ENCODE results near the gene PRUNE2.

PRUNE2 gene

DNA sequence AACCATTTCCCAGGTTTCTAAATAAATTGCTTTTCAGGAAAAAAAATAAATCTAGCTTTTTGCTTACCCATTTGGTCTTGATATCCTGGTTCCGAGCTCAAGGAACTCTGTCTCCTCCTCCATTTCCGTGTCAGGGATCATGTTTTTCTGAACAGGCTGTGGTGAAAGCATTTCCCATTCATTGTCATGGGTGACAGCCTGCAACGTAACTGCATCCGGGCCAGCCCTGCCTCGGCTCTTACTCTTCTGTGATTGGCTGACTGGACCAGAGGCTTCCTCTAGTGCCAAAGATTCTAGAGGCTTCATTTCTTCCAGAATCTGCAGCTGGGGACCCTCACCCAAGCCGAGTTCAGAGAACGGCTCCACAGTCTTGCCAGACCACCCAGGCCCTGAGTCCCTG lies 202.6 kb downstream of the PRUNE2 start:
- no peak overlapping the region for H3K4me3 ChIP-seq (ENCODE audit: low read depth, low read length)
- H3K27ac ChIP-seq: no peak overlapping the region
- H3K36me3 ChIP-seq (replicated peaks): no peaks in the 10 kb centered on the region
- no peak for DNase-seq
- in situ Hi-C loops (cut with HindIII; ENCODE audit: low pct_ligation_motif_present, low sequenced_read_pairs): no loop called here
- H3K27me3 ChIP-seq (replicated peaks): peaks cover 5% of the 10 kb centered on the region
- TF ChIP-seq, protein P1, sequence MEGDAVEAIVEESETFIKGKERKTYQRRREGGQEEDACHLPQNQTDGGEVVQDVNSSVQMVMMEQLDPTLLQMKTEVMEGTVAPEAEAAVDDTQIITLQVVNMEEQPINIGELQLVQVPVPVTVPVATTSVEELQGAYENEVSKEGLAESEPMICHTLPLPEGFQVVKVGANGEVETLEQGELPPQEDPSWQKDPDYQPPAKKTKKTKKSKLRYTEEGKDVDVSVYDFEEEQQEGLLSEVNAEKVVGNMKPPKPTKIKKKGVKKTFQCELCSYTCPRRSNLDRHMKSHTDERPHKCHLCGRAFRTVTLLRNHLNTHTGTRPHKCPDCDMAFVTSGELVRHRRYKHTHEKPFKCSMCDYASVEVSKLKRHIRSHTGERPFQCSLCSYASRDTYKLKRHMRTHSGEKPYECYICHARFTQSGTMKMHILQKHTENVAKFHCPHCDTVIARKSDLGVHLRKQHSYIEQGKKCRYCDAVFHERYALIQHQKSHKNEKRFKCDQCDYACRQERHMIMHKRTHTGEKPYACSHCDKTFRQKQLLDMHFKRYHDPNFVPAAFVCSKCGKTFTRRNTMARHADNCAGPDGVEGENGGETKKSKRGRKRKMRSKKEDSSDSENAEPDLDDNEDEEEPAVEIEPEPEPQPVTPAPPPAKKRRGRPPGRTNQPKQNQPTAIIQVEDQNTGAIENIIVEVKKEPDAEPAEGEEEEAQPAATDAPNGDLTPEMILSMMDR (IDR thresholded peaks at IDR 0.05; ENCODE audit: low read depth, low read length, missing control alignments): no peak

DNA sequence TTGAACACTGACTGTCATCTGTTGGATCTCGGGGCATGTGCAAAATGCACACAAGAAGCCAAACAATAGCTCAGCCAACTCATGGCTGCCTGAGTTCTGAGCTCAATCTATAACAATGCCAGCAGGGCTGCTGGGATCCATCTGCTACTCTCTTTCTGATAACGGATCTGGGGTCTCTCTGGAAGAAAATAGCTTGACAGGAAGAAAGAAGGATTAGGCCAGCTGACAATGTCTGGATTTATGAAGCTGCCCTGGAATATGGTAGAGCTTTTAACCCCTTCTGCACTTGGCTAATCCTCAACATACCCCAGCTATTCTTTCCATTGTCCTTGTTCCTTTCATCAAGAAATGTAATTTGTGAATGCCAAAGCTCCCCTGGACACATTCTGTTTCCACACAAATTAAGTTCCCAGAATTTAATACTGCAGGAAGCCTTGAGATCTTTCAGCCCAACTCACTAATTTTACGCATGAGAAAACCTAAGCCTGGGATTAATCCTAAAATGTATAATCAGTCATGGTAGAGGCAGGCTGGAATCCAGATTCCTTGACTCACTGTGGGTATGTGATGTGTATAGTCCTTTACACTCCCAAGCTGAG lies 204.4 kb downstream of the PRUNE2 start:
- Histone ChIP-seq H3K4me3 (ENCODE audit: low read depth, low read length) (no peak overlapping the region), H3K27me3 (replicated peaks) (no peaks in the 10 kb centered on the region), H3K27ac (no peak overlapping the region), H3K36me3 (replicated peaks) (no peaks in the 10 kb centered on the region)
- in situ Hi-C loops (cut with HindIII; ENCODE audit: low pct_ligation_motif_present, low sequenced_read_pairs): no loop called here
- DNase-seq: no peak
- TF ChIP-seq, protein P1 (IDR thresholded peaks at IDR 0.05; ENCODE audit: low read depth, low read length, missing control alignments): no peak

DNA sequence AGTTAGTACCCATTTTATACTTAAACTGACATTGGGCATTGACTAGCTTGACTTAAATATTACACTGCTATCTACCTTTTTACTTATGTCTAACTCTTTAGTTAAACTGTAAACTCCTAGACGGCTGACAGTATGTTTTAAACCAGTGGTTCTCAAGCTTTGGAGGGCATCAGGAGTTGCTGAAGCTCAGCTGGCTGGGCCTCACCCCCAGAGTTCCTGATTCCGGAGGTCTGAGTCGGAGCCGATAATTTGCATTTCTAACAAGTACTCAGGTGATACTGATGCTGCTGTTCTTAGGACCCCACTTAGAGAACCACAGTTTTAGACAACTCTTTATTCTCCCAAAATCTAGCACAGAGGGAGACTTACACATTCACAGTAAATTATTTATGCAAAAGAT lies 205.0 kb downstream of the PRUNE2 start:
- Histone ChIP-seq H3K27ac (no peak overlapping the region), H3K27me3 (replicated peaks) (no peaks in the 10 kb centered on the region), H3K36me3 (replicated peaks) (no peaks in the 10 kb centered on the region), H3K4me3 (ENCODE audit: low read depth, low read length) (no peak overlapping the region)
- in situ Hi-C loops (cut with HindIII; ENCODE audit: low pct_ligation_motif_present, low sequenced_read_pairs): no loop called here
- no peak for DNase-seq
- TF ChIP-seq, protein P1 (IDR thresholded peaks at IDR 0.05; ENCODE audit: low read depth, low read length, missing control alignments): no peak

DNA sequence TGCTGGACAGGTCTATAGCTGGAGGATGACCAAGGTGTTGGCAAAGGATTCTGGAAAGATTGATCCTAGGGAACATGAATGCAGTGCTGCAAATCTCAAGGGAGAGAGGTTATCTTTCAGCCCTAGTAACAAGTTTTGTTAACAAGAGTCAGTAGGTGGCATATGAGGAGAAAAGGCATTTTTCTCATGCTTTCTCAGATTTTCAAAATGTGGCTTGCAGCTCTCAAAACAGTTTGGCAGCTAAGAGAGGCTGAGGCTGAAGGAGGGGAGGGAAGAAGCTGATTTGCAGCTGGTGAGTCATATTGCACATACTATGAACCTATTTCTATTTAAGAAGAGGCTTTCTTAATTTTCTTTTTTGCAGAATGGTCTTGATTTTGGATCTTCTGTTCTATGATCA lies 205.9 kb downstream of the PRUNE2 start:
- TF ChIP-seq, protein P1 (IDR thresholded peaks at IDR 0.05; ENCODE audit: low read depth, low read length, missing control alignments): peak; percentile 2
- in situ Hi-C loops (cut with HindIII; ENCODE audit: low pct_ligation_motif_present, low sequenced_read_pairs): no loop called here
- Histone ChIP-seq H3K36me3 (replicated peaks) (no peaks in the 10 kb centered on the region), H3K4me3 (ENCODE audit: low read depth, low read length) (no peak overlapping the region), H3K27ac (no peak overlapping the region), H3K27me3 (replicated peaks) (no peaks in the 10 kb centered on the region)
- DNase-seq: peak; percentile 44

DNA sequence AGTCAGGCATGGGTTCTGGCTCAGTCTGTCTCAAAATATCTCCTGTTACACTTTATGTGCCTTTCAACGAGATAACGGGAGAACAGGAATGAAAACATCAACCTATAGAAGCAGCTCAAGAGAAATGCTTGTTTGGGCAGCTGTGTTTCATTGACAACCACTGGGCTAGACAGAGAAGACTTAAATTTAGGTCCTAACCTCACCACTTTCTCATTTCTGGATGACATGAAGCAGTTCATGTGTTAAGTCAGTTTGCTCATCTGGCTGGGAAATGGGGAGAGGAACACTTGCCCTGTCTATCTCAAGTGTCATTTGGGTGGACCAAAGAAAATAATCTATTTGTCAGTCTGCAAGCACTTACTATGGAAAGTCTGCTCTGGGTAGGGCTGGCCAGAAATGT lies 208.4 kb downstream of the PRUNE2 start:
- no peak for DNase-seq
- no peak overlapping the region for H3K4me3 ChIP-seq (ENCODE audit: low read depth, low read length)
- in situ Hi-C loops (cut with HindIII; ENCODE audit: low pct_ligation_motif_present, low sequenced_read_pairs): no loop called here
- H3K27ac ChIP-seq: no peak overlapping the region
- H3K36me3 ChIP-seq (replicated peaks): no peaks in the 10 kb centered on the region
- TF ChIP-seq, protein P1 (IDR thresholded peaks at IDR 0.05; ENCODE audit: low read depth, low read length, missing control alignments): no peak
- H3K27me3 ChIP-seq (replicated peaks): no peaks in the 10 kb centered on the region

DNA sequence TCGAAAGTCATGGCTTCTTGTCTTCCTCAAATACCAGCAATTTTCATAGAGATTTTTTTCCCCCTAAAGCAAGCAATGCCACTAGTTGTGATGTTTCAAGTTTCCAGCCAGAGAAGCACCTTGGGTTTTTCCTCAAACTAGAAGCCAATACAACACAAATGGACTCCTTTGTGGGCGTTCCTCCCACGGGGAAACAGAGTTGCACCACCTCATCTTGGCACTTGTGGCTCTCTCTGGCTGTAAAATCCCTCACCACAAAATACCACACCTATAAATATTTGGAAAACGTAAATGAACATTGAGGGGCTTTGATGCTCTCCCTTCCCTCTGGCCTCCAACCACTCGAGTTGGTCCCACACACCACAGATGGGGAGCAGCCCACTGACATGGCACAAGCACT lies 208.8 kb downstream of the PRUNE2 start:
- H3K36me3 ChIP-seq (replicated peaks): no peaks in the 10 kb centered on the region
- no peaks in the 10 kb centered on the region for H3K27me3 ChIP-seq (replicated peaks)
- no peak overlapping the region for H3K4me3 ChIP-seq (ENCODE audit: low read depth, low read length)
- TF ChIP-seq, protein P1 (IDR thresholded peaks at IDR 0.05; ENCODE audit: low read depth, low read length, missing control alignments): no peak
- DNase-seq: no peak
- in situ Hi-C loops (cut with HindIII; ENCODE audit: low pct_ligation_motif_present, low sequenced_read_pairs): no loop called here
- no peak overlapping the region for H3K27ac ChIP-seq
